AG09319 (cell line): ENCODE results near the gene GMNN.

Experiments
- DNase-seq: peaks from one replicate; pipeline ENCODE4 v3.0.0-alpha.2; 2010; ENCODE audit warnings: low read depth; ENCODE audit errors: extremely low read depth
- CTCF ChIP-seq: IDR thresholded peaks from 2 replicates; pipeline ENCODE4 v1.5.1; 2011; ENCODE audit warnings: low read depth, mild to moderate bottlenecking, inconsistent platforms, low read length, moderate library complexity

The GMNN gene

GRCh38 chr6:24833711-24834386, 59.1 kb downstream of the GMNN start:
- no peak for TF ChIP-seq CTCF
- no peak for DNase-seq
